NK-92 (cell line): Measurements from ENCODE around the gene NTM.

Experiments
- DNase-seq: peaks from one replicate; lab custom pipeline; 2025; ENCODE audit not compliant: unreplicated experiment; lab: John Stamatoyannopoulos, UW

The NTM gene

DNA sequence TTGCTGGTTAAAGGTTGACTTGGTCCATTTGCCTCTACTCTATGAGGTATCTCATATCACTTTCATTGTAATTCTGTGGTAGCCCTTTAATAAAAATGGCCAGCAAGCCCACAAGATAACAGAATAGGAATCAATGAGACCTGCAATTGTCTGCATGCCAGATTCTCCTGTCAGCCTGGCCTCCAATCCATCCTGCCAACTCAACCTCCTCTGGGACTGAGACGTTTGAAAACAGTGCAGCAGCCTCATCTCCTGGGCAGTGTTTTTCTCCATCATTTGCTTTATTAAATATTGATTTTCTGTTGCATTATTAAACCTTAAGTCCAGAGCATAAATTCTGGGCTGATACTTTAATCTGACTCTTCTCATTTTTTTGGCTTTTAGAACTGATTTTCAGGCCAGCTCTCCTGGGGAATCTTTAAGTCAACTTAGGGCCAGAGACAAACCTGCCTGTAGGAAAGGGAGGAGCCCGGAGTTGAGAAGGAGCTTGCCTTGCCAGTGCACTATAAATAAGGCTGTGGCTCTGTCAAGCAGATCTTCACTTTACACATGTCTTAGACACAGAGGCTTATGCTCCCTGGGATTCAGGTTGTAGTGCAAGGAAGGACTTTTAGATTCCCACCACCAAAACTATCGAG, 798.0 kb downstream of the NTM start:
- no peak for DNase-seq

- no peak for DNase-seq
These were observed 800.6 kb downstream of the NTM start for GRCh38 chr11:132171031-132171430.

GRCh38 chr11:132174362-132175255, 804.2 kb downstream of the NTM start:
- DNase-seq: no peak

DNA sequence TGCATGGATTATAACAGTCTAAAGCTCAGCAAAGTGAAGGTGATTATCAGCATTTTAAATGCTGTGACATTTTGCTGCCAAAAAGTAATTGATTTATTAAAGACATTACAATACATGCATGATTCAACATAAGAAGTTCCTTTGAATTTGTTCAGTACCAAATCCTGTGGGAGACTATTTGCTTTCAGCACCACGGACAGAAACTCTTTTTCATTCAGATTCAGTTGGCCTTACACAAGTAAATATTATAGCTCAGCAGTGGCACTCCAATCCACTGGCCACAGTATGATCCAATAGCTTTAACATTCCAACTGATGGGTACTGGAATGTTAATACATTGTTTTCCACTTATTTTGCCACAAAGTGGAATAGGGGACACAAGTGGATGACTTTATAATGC, 806.7 kb downstream of the NTM start:
- DNase-seq: no peak

DNA sequence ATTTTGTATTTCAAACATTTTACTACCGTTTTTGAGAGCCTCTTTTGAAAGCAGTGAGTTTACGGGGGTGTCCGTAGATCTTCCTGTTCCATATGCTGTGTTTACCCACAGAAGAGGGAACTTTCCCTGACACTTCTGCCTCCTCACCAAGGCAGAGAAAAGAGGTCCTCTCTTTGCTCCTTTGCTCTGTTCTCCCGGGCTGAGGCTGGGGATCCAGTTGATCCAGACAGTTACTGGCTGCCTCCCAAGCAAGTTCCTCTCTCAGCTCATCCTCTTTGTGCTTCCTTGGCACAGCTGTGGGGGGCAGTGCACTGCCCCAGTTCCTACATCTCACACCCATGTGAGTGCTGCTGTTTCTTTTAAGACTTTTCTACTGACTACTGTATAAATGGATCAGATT, 813.7 kb downstream of the NTM start:
- DNase-seq: no peak

GRCh38 chr11:132185726-132186592, 815.5 kb downstream of the NTM start:
- no peak for DNase-seq

DNA sequence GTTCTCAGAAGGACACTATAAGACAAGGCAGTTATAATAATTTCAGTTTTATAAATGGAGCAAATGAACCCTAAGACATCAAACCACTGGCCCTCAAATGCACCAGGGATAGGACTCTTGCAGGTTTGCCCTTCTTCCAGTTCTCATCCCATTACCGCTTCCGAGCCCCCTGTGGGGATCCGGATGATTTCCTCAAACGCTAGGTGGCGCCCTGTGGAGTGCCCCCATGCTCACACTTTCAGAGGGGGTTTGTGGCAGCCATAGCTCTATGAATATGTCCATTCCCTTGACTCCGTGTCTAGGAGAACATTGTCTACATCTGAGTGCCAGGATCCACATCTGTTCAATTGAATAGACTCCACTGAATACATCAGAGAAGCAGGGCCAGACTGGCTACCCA, 816.3 kb downstream of the NTM start:
- DNase-seq: no peak

GRCh38 chr11:132187386-132187785, 817.0 kb downstream of the NTM start:
- DNase-seq: no peak

DNA sequence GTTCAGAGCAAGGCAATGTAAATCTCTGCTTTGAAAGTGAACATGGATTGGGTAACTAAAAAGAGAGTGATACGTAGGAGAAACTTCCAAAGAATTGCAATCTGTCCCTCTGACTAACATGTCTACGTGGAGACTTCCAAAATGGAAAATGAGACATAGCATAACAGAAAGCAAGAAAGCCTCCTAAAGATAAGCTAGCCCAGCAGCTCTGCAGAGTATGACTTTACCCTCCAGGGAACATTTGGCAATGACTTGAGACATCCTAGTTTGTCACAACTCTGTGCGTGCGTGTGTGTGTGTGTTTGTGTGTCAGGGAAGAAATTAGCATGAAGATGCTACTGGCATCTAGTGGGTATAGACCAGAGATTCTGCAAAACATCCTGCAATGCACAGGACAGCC, 817.4 kb downstream of the NTM start:
- no peak for DNase-seq

DNA sequence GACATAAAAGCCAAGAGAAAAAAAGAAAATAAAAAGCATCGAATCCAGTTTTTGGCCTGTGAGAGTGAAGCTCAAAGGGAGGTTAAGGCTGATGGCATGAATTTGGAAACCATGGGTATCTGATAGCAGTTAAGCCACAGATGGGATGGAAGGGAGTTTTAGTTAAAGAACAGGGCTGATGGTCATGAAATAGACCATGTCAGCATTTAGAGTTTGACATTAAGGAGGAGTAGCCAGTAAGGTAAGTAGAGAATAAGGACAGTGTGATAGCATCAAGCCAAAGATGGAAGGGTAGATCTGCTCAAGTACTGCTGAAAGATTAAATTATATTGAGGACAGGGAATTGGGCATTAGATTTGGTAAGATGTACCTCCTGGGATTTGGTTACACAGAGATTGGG, 826.5 kb downstream of the NTM start:
- no peak for DNase-seq

DNA sequence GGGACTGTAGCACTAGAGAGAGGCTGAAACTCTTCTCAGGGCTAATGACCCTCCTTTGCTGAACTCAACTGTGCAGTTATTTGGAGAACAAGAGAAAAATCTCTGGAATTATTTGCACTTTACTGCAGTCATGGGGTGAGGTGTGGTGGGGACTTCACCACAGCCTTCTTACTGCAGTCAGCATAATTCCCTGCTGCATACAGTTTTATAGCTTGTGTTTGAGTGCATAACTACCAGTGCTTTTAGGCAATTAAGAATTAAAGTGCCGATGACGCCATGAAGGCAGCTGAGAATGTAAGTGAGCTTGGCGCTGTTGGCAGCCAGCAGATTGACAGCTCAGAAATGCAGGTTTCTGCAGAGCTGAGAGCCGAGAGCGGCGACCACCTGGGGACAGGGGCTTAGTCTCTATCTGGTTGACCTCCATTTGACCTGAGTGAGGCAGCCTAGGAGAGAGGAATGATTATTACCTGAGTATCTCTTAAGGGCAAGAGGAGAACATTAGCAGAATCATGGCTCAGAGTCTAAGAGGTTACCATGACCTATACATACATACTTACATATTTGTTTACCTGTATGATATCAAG, 830.0 kb downstream of the NTM start:
- no peak for DNase-seq

GRCh38 chr11:132202621-132203020, 832.2 kb downstream of the NTM start:
- DNase-seq: no peak

GRCh38 chr11:132205006-132205405, 834.6 kb downstream of the NTM start:
- DNase-seq: no peak

- DNase-seq: no peak
These were observed 835.1 kb downstream of the NTM start for GRCh38 chr11:132205496-132205895.

GRCh38 chr11:132206993-132207392, 836.6 kb downstream of the NTM start:
- no peak for DNase-seq

DNA sequence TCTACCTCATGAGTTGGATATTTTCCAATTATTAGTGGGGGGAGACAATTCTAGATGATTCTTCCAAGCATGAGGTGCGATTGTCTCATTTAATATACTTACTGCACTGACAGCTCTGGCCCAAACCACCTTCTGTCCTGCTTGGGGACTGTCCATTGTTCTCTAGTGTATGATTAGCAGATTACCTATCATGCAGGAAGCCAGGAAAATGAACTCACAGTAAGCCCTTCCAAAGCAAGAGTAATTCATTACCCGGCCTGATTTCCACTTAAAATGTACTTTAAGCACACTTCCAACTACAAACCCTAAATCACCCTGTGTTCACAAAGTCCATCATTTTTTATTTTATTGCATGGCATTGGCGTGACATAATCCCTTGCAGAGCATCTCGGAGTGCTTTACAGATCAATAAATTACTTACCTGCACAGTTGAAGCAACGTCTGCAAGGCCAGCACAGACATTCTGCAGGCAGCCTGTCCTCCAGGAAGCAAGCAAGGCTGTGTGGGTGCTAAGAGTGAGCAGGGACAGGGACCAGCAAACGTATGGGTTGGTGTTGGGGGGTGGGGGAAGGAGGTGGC, 838.2 kb downstream of the NTM start:
- DNase-seq: no peak

GRCh38 chr11:132211479-132211878, 841.1 kb downstream of the NTM start:
- DNase-seq: no peak

GRCh38 chr11:132217856-132218255, 847.4 kb downstream of the NTM start:
- no peak for DNase-seq

- DNase-seq: no peak
These were observed 850.1 kb downstream of the NTM start for GRCh38 chr11:132220474-132220873.

GRCh38 chr11:132222345-132222744, 851.9 kb downstream of the NTM start:
- no peak for DNase-seq

GRCh38 chr11:132226522-132226921, 856.1 kb downstream of the NTM start:
- no peak for DNase-seq
